DND-41 (cell line): ENCODE results near the gene ADCY4.

Experiments used
- EZH2 ChIP-seq: IDR thresholded peaks from 3 replicates; pipeline ENCODE4 v1.6.1; 2012; ENCODE audit warnings: borderline replicate concordance, low read depth, mild to moderate bottlenecking, moderate library complexity, low read length, inconsistent platforms; ENCODE audit not compliant: severe bottlenecking
- TF ChIP-seq, protein P1 (sequence below): IDR thresholded peaks from 2 replicates; pipeline ENCODE4 v1.5.1; 2012; ENCODE audit warnings: borderline replicate concordance, low read length, moderate library complexity, mild to moderate bottlenecking; ENCODE audit not compliant: poor library complexity, severe bottlenecking; ENCODE audit errors: extremely low read depth

DNA sequence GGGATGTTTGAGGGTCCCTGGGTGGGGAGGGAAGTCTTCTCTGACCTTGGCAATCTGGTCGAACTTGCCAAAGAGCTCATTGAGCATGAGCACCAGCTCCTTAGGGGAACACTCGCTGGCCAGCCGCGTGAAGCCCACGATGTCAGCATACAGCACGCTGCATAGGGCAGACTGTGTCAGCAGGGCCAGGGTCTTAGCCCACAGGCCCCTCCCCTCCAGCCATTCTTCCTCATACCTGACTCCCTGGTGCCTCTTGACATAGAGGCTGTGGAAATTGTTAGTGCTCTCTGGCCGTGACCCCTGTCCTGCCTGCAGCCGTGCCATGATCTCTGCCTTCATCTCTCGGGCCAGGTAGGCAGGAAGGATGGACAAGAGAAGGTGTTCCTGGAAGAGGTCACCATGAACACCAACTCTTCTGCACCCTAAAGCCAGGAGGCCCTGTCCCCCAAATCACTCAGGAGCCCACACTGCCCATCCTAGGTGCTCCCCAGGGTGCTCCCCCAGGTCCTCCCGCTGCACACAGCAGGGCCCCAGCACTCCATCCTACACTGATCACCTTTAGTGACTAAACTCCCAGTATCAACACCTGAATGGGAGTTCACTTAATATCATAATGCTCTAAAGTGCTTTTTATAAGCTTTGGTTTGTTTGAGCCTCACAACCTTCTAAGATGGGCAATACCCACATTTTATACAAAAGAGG is 3.7 kb downstream of the ADCY4 start:
- TF ChIP-seq, protein P1, sequence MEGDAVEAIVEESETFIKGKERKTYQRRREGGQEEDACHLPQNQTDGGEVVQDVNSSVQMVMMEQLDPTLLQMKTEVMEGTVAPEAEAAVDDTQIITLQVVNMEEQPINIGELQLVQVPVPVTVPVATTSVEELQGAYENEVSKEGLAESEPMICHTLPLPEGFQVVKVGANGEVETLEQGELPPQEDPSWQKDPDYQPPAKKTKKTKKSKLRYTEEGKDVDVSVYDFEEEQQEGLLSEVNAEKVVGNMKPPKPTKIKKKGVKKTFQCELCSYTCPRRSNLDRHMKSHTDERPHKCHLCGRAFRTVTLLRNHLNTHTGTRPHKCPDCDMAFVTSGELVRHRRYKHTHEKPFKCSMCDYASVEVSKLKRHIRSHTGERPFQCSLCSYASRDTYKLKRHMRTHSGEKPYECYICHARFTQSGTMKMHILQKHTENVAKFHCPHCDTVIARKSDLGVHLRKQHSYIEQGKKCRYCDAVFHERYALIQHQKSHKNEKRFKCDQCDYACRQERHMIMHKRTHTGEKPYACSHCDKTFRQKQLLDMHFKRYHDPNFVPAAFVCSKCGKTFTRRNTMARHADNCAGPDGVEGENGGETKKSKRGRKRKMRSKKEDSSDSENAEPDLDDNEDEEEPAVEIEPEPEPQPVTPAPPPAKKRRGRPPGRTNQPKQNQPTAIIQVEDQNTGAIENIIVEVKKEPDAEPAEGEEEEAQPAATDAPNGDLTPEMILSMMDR: no peak
- TF ChIP-seq EZH2: no peak
